SK-N-MC (cell line): ENCODE measurements around the gene FAM221B.

Experiments
- EZH2 ChIP-seq: fragments of 200-600 bp; sonication (generic); IDR thresholded peaks from one replicate; pipeline ENCODE4 v1.6.1; 2017; ENCODE audit warnings: antibody characterized with exemption
- POLR2AphosphoS5 ChIP-seq: IDR thresholded peaks from 2 replicates; pipeline ENCODE4 v1.6.1; 2012; ENCODE audit warnings: mild to moderate bottlenecking, low read depth, low read length, borderline replicate concordance

DNA sequence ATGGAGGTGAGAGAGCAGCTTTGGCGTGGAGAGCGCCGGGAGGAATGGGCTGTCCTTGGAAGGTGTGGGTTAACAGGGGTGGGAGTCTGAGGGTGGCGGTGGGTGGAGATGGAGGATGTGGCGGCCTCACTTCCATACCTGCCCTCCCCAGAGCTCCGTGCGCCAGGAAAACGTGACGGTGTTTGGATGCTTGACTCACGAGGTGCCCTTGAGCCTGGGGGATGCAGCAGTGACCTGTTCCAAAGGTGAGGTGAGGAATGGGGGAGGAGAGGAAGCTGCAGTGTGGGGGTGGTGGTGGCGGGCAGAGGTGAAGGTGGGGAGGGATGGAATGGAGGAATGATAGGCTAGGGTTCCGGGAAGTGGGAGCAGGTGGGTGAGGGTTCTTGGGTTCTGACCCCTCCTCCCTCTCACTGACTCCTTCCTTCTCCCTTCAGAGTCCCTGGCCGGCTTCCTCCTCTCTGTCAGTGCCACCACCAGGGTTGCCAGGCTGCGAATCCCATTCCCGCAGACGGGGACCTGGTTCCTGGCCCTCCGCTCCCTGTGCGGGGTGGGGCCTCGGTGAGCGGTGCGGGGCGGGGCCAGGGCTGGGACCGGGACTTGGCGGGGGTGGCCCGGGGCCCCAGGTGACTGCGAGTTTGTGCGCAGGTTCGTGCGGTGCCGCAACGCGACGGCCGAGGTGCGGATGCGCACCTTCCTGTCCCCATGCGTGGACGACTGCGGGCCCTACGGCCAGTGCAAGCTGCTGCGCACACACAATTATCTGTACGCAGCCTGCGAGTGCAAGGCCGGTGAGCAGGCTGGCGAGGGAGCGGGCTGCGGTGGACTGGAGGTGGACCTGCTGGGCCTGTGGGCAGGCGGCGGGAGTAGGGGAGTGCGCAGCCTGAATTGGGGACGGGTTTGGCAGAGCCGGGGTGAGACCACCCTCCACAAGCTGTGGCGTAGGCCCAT is 17.6 kb upstream of the FAM221B start:
- TF ChIP-seq POLR2AphosphoS5 (no peak), EZH2 (no peak)
